K562 (cell line): ENCODE data around the gene NDUFC2. TPM values are rescaled to one million over a fixed set of nuclear protein-coding genes. Genes with fewer than 3 reads are reported as not detected.

Source experiments
- CCNT2 ChIP-seq: IDR thresholded peaks from 2 replicates; pipeline ENCODE4 v1.6.1; 2011; ENCODE audit warnings: borderline replicate concordance, low read depth, mild to moderate bottlenecking, moderate library complexity, mixed read lengths, low read length; ENCODE audit not compliant: insufficient read length; ENCODE audit errors: extremely low read depth
- E2F1 ChIP-seq: sonication (generic); formaldehyde crosslinking; IDR thresholded peaks from 2 replicates; pipeline ENCODE4 v1.8.1; 2023; ENCODE audit warnings: mild to moderate bottlenecking, missing genetic modification reagents, moderate library complexity
- ETV6 ChIP-seq, 3 experiments: fragments of 150-350 bp in 1 of 3; sonication (generic) in 1 of 3; formaldehyde crosslinking in 1 of 3; IDR thresholded peaks; 2 replicates each; pipeline versions ENCODE4 v1.6.1 to v1.8.0; 2014 to 2022; ENCODE audit warnings: borderline replicate concordance in 2 of 3, low read depth in 2 of 3, antibody characterized with exemption in 1 of 3, low read length in 1 of 3, mild to moderate bottlenecking in 1 of 3, missing genetic modification reagents in 1 of 3
- KAT7 ChIP-seq: sonication (generic); formaldehyde crosslinking; IDR thresholded peaks from 2 replicates; pipeline ENCODE4 v1.8.0; 2022; ENCODE audit warnings: missing genetic modification reagents, mild to moderate bottlenecking, borderline replicate concordance
- NFATC3 ChIP-seq: fragments of 450-650 bp; IDR thresholded peaks from 2 replicates; pipeline ENCODE4 v1.6.1; 2017; ENCODE audit warnings: mild to moderate bottlenecking
- NONO ChIP-seq, 2 experiments: fragments of 200-400 bp in 1 of 2; fragments of 450-650 bp in 1 of 2; formaldehyde crosslinking in 1 of 2; IDR thresholded peaks; 2 replicates each; pipeline ENCODE4 v1.6.1; 2017; ENCODE audit warnings: low read depth in 2 of 2, mild to moderate bottlenecking in 2 of 2, moderate library complexity in 2 of 2, low read length in 1 of 2
- RAD21 ChIP-seq, 2 experiments: fragments of 250-450 bp in 1 of 2; fragments of 450-650 bp in 1 of 2; sonication (Bioruptor Pico) in 1 of 2; formaldehyde crosslinking in 1 of 2; IDR thresholded peaks in 1 of 2; conservative IDR thresholded peaks in 1 of 2; 2 replicates each; pipeline versions ENCODE4 v1.4.0 to v1.8.0; 2020 to 2022; ENCODE audit warnings: mild to moderate bottlenecking in 2 of 2, moderate library complexity in 1 of 2
- RBM15 ChIP-seq: fragments of 200-400 bp; formaldehyde crosslinking; IDR thresholded peaks from 2 replicates; pipeline ENCODE4 v1.6.1; 2018; ENCODE audit warnings: mild to moderate bottlenecking, low read length, moderate library complexity; ENCODE audit not compliant: insufficient read depth
- SNRNP70 ChIP-seq: fragments of 200-400 bp; formaldehyde crosslinking; optimal IDR thresholded peaks from 2 replicates; pipeline ENCODE3; 2017; ENCODE audit warnings: low read depth, low read length
- TOE1 ChIP-seq, 2 experiments: fragments of 450-650 bp in 1 of 2; sonication (generic) in 1 of 2; formaldehyde crosslinking in 1 of 2; IDR thresholded peaks; 2 replicates each; pipeline versions ENCODE4 v1.7.1 to v1.8.0; 2016 to 2022; ENCODE audit warnings: borderline replicate concordance in 2 of 2, mild to moderate bottlenecking in 2 of 2, antibody characterized with exemption in 1 of 2, inconsistent platforms in 1 of 2, low read depth in 1 of 2, missing genetic modification reagents in 1 of 2, moderate library complexity in 1 of 2
- ZBTB12 ChIP-seq: fragments of 250-450 bp; sonication (Bioruptor Pico); IDR thresholded peaks from 2 replicates; pipeline ENCODE4 v1.4.0; 2020
- ZNF12 ChIP-seq: sonication (generic); formaldehyde crosslinking; IDR thresholded peaks from 2 replicates; pipeline ENCODE4 v1.4.0; 2020; ENCODE audit warnings: mild to moderate bottlenecking, missing genetic modification reagents
- ZNF354B ChIP-seq: fragments of 250-450 bp; sonication (Bioruptor Pico); IDR thresholded peaks from 2 replicates; pipeline ENCODE4 v1.4.0; 2020
- polyA plus RNA-seq, 8 experiments: library from polyadenylated mRNA; depleted of rRNA in 4 of 8; stranded (reverse) in 5 of 8; unstranded in 3 of 8; fragments of >200 nt; fragmentation: Nextera tagmentation in 2 of 8; fragmentation: Illumina TruSeq in 1 of 8; extraction: Ambion mirVana in 2 of 8; extraction: Trizol in 1 of 8; gene quantifications; 2 replicates each; pipeline versions ENCODE4 v1.2.1 to v1.2.3, GENCODE V29; 2011 to 2014; ENCODE audit warnings: inconsistent platforms in 1 of 8, missing spikeins in 1 of 8
- total RNA-seq, 7 experiments: library from RNA; depleted of rRNA in 6 of 7; stranded (reverse); fragments of >200 nt in 6 of 7; fragmentation: Illumina TruSeq in 2 of 7; extraction: Trizol in 2 of 7; gene quantifications; 2 replicates each; pipeline versions ENCODE4 v1.2.1 to v1.2.3, GENCODE V29; 2011 to 2021; ENCODE audit warnings: low replicate concordance in 1 of 7

The NDUFC2 gene
- total and polyA plus RNA-seq, 9 of the 15 experiments (the other 6 are each of a cell fraction or from before 2014, with no cell fraction given): 168 to 1,119 (median 442) TPM

- no peak for TF ChIP-seq TOE1 (IDR thresholded peaks at IDR 0.05; ENCODE audit: borderline replicate concordance)
- no peak for TF ChIP-seq TOE1 (CRISPR knock-in tag; IDR thresholded peaks at IDR 0.05; ENCODE audit: borderline replicate concordance, low read depth)
- TF ChIP-seq ZBTB12 (CRISPR knock-in tag): no peak
- peak; percentile 81 for TF ChIP-seq CCNT2
- no peak for TF ChIP-seq KAT7 (CRISPR knock-in tag)
- no peak for TF ChIP-seq SNRNP70
- peak; percentile 87 to 96 for TF ChIP-seq RAD21 (CRISPR knock-in tag; conservative IDR thresholded peaks at IDR 0.05 in 1 of 2, IDR thresholded peaks at IDR 0.05 in 1 of 2)
- TF ChIP-seq NFATC3: no peak
- no peak for TF ChIP-seq RBM15
- no peak for TF ChIP-seq E2F1
- no peak for TF ChIP-seq ZNF354B
- no peak for TF ChIP-seq ETV6 (IDR thresholded peaks at IDR 0.05; ENCODE audit: borderline replicate concordance in 1 of 2, low read depth in 2 of 2, low read length in 1 of 2)
- TF ChIP-seq ETV6 (CRISPR knock-in tag; IDR thresholded peaks at IDR 0.05; ENCODE audit: borderline replicate concordance): no peak
- TF ChIP-seq ZNF12 (CRISPR knock-in tag): 0 out of 2 replicates have a peak, but pooled peaks have one; percentile 36
- TF ChIP-seq NONO (IDR thresholded peaks at IDR 0.05; ENCODE audit: low read depth in 2 of 2, low read length in 1 of 2): peak in 1 of 2 experiments; percentile 61; a peak in 1 of 4 replicates
Measured at GRCh38 chr11:78045851-78046485, 33.7 kb downstream of the NDUFC2 start (continued).
